Memory B cell (primary cell): Measurements from ENCODE around the gene DCAF11.

Experiments
- ATAC-seq: fragments of 150-1000 bp; cut with Tn5 transposase; 2 replicates; pipeline ENCODE4 v1.10.0; 2021; ENCODE audit warnings: low read depth, mild to moderate bottlenecking, moderate library complexity
- DNase-seq, 2 donors: peaks; one replicate each; pipeline ENCODE4 v3.0.0; 2022; ENCODE audit warnings: low spot score in 2 of 2
- H3K27ac Mint-ChIP-seq: one replicate; pipeline ENCODE4 v1.8.0; 2022; ENCODE audit warnings: mild to moderate bottlenecking, moderate library complexity, mixed read lengths
- H3K27me3 Mint-ChIP-seq: one replicate; pipeline ENCODE4 v1.8.0; 2022; ENCODE audit warnings: mixed read lengths
- H3K36me3 Mint-ChIP-seq: one replicate; pipeline ENCODE4 v1.8.0; 2022; ENCODE audit warnings: mild to moderate bottlenecking, mixed read lengths
- H3K4me1 Mint-ChIP-seq: one replicate; pipeline ENCODE4 v1.8.0; 2022; ENCODE audit warnings: mixed read lengths
- H3K4me3 Mint-ChIP-seq: one replicate; pipeline ENCODE4 v1.8.0; 2022; ENCODE audit warnings: mild to moderate bottlenecking, moderate library complexity, mixed read lengths
- H3K9me3 Mint-ChIP-seq: one replicate; pipeline ENCODE4 v1.8.0; 2022; ENCODE audit warnings: mixed read lengths

Gene DCAF11

GRCh38 chr14:24084440-24084839 lies 30.1 kb upstream of the DCAF11 start:
- Mint-ChIP-seq H3K36me3 (no peaks in the 10 kb centered on the region), H3K4me3 (no peak overlapping the region), H3K9me3 (no peaks in the 10 kb centered on the region), H3K27me3 (no peaks in the 10 kb centered on the region), H3K4me1 (peaks cover 29% of the 10 kb centered on the region), H3K27ac (no peak overlapping the region)
- no peak for DNase-seq
- no peak for ATAC-seq

GRCh38 chr14:24085215-24085614 lies 29.4 kb upstream of the DCAF11 start:
- no peak overlapping the region for H3K4me3 Mint-ChIP-seq
- no peaks in the 10 kb centered on the region for H3K9me3 Mint-ChIP-seq
- no peak for ATAC-seq
- H3K27ac Mint-ChIP-seq = no peak overlapping the region
- no peak for DNase-seq
- H3K27me3 Mint-ChIP-seq = no peaks in the 10 kb centered on the region
- H3K4me1 Mint-ChIP-seq = peaks cover 27% of the 10 kb centered on the region
- H3K36me3 Mint-ChIP-seq = no peaks in the 10 kb centered on the region

- Mint-ChIP-seq H3K27ac (peak overlapping the region; percentile 1), H3K36me3 (no peaks in the 10 kb centered on the region)
- no peak for ATAC-seq
Measured at GRCh38 chr14:24086193-24086955, 28.2 kb upstream of the DCAF11 start.

GRCh38 chr14:24087004-24087403 lies 27.6 kb upstream of the DCAF11 start:
- Mint-ChIP-seq H3K4me1 (peaks cover 24% of the 10 kb centered on the region), H3K4me3 (no peak overlapping the region), H3K27me3 (no peaks in the 10 kb centered on the region), H3K27ac (peak overlapping the region; percentile 1), H3K9me3 (no peaks in the 10 kb centered on the region), H3K36me3 (no peaks in the 10 kb centered on the region)
- DNase-seq = no peak
- no peak for ATAC-seq

More at GRCh38 chr14:24086193-24086955, 28.2 kb upstream of the DCAF11 start:
- no peak for DNase-seq
- Mint-ChIP-seq H3K9me3 (no peaks in the 10 kb centered on the region), H3K4me1 (peaks cover 28% of the 10 kb centered on the region), H3K27me3 (no peaks in the 10 kb centered on the region), H3K4me3 (no peak overlapping the region)

GRCh38 chr14:24088095-24088494 lies 26.5 kb upstream of the DCAF11 start:
- Mint-ChIP-seq H3K27ac (no peak overlapping the region), H3K27me3 (no peaks in the 10 kb centered on the region), H3K4me3 (no peak overlapping the region), H3K4me1 (peaks cover 21% of the 10 kb centered on the region), H3K36me3 (no peaks in the 10 kb centered on the region), H3K9me3 (no peaks in the 10 kb centered on the region)
- DNase-seq = no peak
- no peak for ATAC-seq

GRCh38 chr14:24089890-24090289 lies 24.7 kb upstream of the DCAF11 start:
- Mint-ChIP-seq H3K4me1 (peaks cover 25% of the 10 kb centered on the region), H3K27ac (no peak overlapping the region)

GRCh38 chr14:24092110-24092504 lies 22.5 kb upstream of the DCAF11 start:
- H3K27ac Mint-ChIP-seq = no peak overlapping the region
- no peaks in the 10 kb centered on the region for H3K27me3 Mint-ChIP-seq
- DNase-seq (no peak), ATAC-seq (no peak)
- no peaks in the 10 kb centered on the region for H3K9me3 Mint-ChIP-seq
- H3K4me1 Mint-ChIP-seq = peaks cover 33% of the 10 kb centered on the region
- H3K36me3 Mint-ChIP-seq = peaks cover 5% of the 10 kb centered on the region
- peak overlapping the region; percentile 3 for H3K4me3 Mint-ChIP-seq

More at GRCh38 chr14:24089890-24090289, 24.7 kb upstream of the DCAF11 start:
- Mint-ChIP-seq H3K4me3 (no peak overlapping the region), H3K27me3 (no peaks in the 10 kb centered on the region), H3K36me3 (no peaks in the 10 kb centered on the region), H3K9me3 (no peaks in the 10 kb centered on the region)
- DNase-seq (no peak), ATAC-seq (no peak)

GRCh38 chr14:24092505-24093206 lies 21.9 kb upstream of the DCAF11 start:
- DNase-seq (no peak), ATAC-seq (no peak)
- no peaks in the 10 kb centered on the region for H3K9me3 Mint-ChIP-seq
- H3K36me3 Mint-ChIP-seq = peaks cover 5% of the 10 kb centered on the region
- H3K4me3 Mint-ChIP-seq = peak overlapping the region; percentile 94
- H3K4me1 Mint-ChIP-seq = peaks cover 32% of the 10 kb centered on the region
- H3K27me3 Mint-ChIP-seq = no peaks in the 10 kb centered on the region
- H3K27ac Mint-ChIP-seq = peak overlapping the region; percentile 94

- Mint-ChIP-seq H3K27ac (peak overlapping the region; percentile 94), H3K4me1 (peaks cover 32% of the 10 kb centered on the region), H3K4me3 (peak overlapping the region; percentile 94), H3K36me3 (peaks cover 5% of the 10 kb centered on the region), H3K9me3 (no peaks in the 10 kb centered on the region), H3K27me3 (no peaks in the 10 kb centered on the region)
- ATAC-seq (no peak), DNase-seq (no peak)
Measured at GRCh38 chr14:24093207-24093900, 21.2 kb upstream of the DCAF11 start.

- H3K36me3 Mint-ChIP-seq = peaks cover 7% of the 10 kb centered on the region
- H3K27me3 Mint-ChIP-seq = no peaks in the 10 kb centered on the region
- DNase-seq (peak; percentile 53 to 68), ATAC-seq (peak; percentile 70)
- peaks cover 32% of the 10 kb centered on the region for H3K4me1 Mint-ChIP-seq
- H3K27ac Mint-ChIP-seq = peak within 1 kb of the TSS; percentile 94
- peak within 1 kb of the TSS; percentile 94 for H3K4me3 Mint-ChIP-seq
- H3K9me3 Mint-ChIP-seq = no peaks in the 10 kb centered on the region
Measured at GRCh38 chr14:24093901-24094840, 20.4 kb upstream of the DCAF11 start, which contains the start of gene PCK2. Gene PCK2, plus strand, starts transcription at chr14:24094311. Its CDS starts 95 bp downstream, at chr14:24094406.

GRCh38 chr14:24094841-24095270 lies 19.7 kb upstream of the DCAF11 start:
- H3K4me3 Mint-ChIP-seq = peak overlapping the region; percentile 94
- peaks cover 12% of the 10 kb centered on the region for H3K36me3 Mint-ChIP-seq
- no peaks in the 10 kb centered on the region for H3K27me3 Mint-ChIP-seq
- H3K27ac Mint-ChIP-seq = peak overlapping the region; percentile 94
- H3K4me1 Mint-ChIP-seq = peaks cover 29% of the 10 kb centered on the region
- ATAC-seq = no peak
- DNase-seq = no peak
- no peaks in the 10 kb centered on the region for H3K9me3 Mint-ChIP-seq

GRCh38 chr14:24095271-24096068 lies 19.1 kb upstream of the DCAF11 start:
- peaks cover 14% of the 10 kb centered on the region for H3K36me3 Mint-ChIP-seq
- H3K27me3 Mint-ChIP-seq = no peaks in the 10 kb centered on the region
- peaks cover 26% of the 10 kb centered on the region for H3K4me1 Mint-ChIP-seq
- ATAC-seq = peak; percentile 56
- H3K4me3 Mint-ChIP-seq = peak overlapping the region; percentile 94
- peak; percentile 40 to 42 for DNase-seq
- peak overlapping the region; percentile 94 for H3K27ac Mint-ChIP-seq
- no peaks in the 10 kb centered on the region for H3K9me3 Mint-ChIP-seq
